Activated CD4-positive, alpha-beta T cell treated with anti-CD3 and anti-CD28 coated beads for 36 hours (primary cell): ENCODE data around the gene RBBP8. TPM values are rescaled to one million over a fixed set of nuclear protein-coding genes. Genes with fewer than 3 reads are reported as not detected.
A peak's percentile ranks its signal among the peaks of the same experiment; 100 is the strongest.

Experiments used
- ATAC-seq: fragments of 200-7000 bp; cut with Tn5 transposase; one replicate; pipeline ENCODE4 v1.10.0; 2021; ENCODE audit warnings: mild to moderate bottlenecking, moderate library complexity
- CTCF ChIA-PET: fragments of 350-600 bp; sonication (Branson Sonifier 250); formaldehyde crosslinking; loops from one replicate; lab custom pipeline; 2021; ENCODE audit warnings: antibody characterized with exemption; lab: Charles Lee
- POLR2A ChIA-PET: fragments of 350-600 bp; sonication (Branson Sonifier 250); formaldehyde crosslinking; loops from one replicate; lab custom pipeline; 2021; ENCODE audit warnings: antibody characterized with exemption, inconsistent platforms; lab: Charles Lee
- DNase-seq: peaks from one replicate; pipeline ENCODE4 v3.0.0-alpha.2; 2020
- H3K27ac Mint-ChIP-seq: one replicate; pipeline ENCODE4 v1.8.0; 2021; ENCODE audit warnings: mixed read lengths
- H3K27me3 Mint-ChIP-seq: one replicate; pipeline ENCODE4 v1.8.0; 2021; ENCODE audit warnings: mixed read lengths
- H3K36me3 Mint-ChIP-seq: one replicate; pipeline ENCODE4 v1.8.0; 2021; ENCODE audit warnings: low read depth, mixed read lengths
- H3K4me1 Mint-ChIP-seq: one replicate; pipeline ENCODE4 v1.8.0; 2021; ENCODE audit warnings: mixed read lengths
- H3K4me3 Mint-ChIP-seq: one replicate; pipeline ENCODE4 v1.8.0; 2021; ENCODE audit warnings: mild to moderate bottlenecking, moderate library complexity, mixed read lengths
- H3K9me3 Mint-ChIP-seq: one replicate; pipeline ENCODE4 v1.8.0; 2021; ENCODE audit warnings: low read depth, mixed read lengths
- intact Hi-C, 2 experiments: fragments of 100-400 bp; cut with DNase I in 1 of 2; cut with micrococcal nuclease in 1 of 2; formaldehyde crosslinking; loops; one replicate each; pipeline versions ENCODE4 v1.14.2 to v1.15.1; 2022 to 2024; cut with DNase I, micrococcal nuclease
- total RNA-seq, 2 experiments: library from RNA; stranded (reverse); gene quantifications; one replicate each; pipeline ENCODE4 v1.2.3, GENCODE V29; 2021

Gene RBBP8
- total RNA-seq, 2 experiments from 2014 or later: 74.3 to 101 TPM

DNA sequence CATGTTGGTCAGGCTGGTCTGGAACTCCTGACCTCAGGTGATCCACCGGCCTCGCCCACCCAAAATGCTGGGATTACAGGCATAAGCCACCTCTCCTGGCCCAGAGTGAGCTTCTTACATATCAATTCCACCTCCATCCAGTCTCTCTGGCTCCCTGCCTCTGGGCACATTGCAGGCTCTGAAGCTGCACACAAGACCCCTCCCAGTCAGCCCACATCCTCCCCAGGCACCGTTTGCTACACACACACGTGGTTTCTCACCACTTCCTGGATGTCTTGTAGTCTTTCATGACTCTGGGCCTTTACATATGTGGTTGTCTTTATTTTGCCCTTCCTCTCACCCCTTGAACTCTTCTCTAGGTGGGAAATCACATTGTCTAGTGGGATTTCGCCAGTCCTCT, 138.2 kb downstream of the RBBP8 start:
- Mint-ChIP-seq H3K4me3 (peak overlapping the region; percentile 34), H3K9me3 (peaks cover 12% of the 10 kb centered on the region), H3K36me3 (peaks cover 6% of the 10 kb centered on the region), H3K27me3 (no peaks in the 10 kb centered on the region), H3K4me1 (peaks cover 55% of the 10 kb centered on the region), H3K27ac (peak overlapping the region; percentile 86)
- ChIA-PET POLR2A (interaction anchor here (0.5 kb wide), 1 partner anchor 387 kb away, joined by 3 read pairs; no protein-coding TSS in a partner anchor), CTCF (interaction anchor here (0.7 to 1.2 kb wide), 2 partner anchors 93 to 532 kb away, joined by 3 read pairs; no protein-coding TSS in a partner anchor)
- intact Hi-C loops: loop anchor here in 1 of 2 experiments (1.0 to 2.0 kb wide), 2 partner anchors 138 to 160 kb away; partner anchors contain the start of gene RBBP8
- peak; percentile 84 for DNase-seq
- peak; percentile 96 for ATAC-seq

DNA sequence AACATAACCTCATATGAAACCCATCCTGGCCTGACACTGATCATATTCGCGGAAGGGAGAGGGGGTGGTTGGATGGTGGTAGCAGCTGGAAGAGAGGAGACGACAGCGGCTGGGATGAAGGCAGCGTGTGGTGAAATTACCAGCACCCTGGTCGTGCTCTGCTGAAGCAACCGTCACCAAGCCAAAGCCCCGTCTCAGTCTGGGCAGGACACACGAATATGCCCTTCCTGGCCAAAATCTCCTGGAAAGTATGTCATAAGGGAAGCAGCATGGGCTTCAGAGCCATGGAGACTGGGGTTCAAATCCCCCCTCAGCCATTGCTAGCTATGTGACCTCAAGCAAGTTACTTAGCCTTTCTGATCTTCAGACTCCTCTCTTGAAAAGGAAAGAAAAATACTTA, 139.0 kb downstream of the RBBP8 start:
- CTCF ChIA-PET: interaction anchor here (0.6 to 1.2 kb wide), 2 partner anchors 94 to 103 kb away, joined by 3 read pairs; no protein-coding TSS in a partner anchor
- Mint-ChIP-seq H3K27me3 (no peaks in the 10 kb centered on the region), H3K4me1 (peaks cover 55% of the 10 kb centered on the region), H3K4me3 (no peak overlapping the region), H3K27ac (peak overlapping the region; percentile 86), H3K9me3 (peaks cover 12% of the 10 kb centered on the region), H3K36me3 (peaks cover 6% of the 10 kb centered on the region)
- POLR2A ChIA-PET: no interaction called here
- intact Hi-C loops: no loop called here
- ATAC-seq: no peak
- DNase-seq: no peak

DNA sequence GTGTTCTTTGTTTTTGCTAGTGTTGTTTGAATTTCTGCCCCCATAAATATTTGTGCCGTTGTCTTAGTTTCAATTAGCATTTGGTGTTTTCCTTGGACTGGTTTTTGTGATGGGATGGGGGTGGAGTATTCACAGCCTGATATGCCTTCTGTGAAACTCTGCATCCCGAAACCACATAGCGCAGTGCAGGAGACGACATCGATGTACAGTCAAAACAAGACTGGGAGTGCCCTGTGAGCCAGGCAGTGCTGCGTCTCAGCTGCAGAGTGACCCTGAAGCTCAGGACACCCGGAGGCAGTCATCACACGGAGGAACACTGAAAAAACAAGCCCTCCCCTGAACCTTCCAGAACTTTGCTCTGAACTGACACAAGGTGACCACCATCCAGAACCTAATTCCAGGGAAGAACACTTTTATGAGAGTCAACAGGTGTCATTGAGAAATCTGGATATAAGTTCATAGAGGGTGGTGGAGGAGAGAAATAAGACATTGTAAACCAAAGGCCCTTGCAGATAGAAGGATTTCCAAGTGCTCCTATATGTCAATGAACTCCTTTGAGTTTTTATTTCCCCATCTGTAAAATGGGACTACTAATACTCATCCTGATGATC, 141.0 kb downstream of the RBBP8 start:
- intact Hi-C loops: no loop called here
- POLR2A ChIA-PET: no interaction called here
- no peak overlapping the region for H3K4me3 Mint-ChIP-seq

More for the DNA sequence above, 141.0 kb downstream of the RBBP8 start:
- DNase-seq (no peak), ATAC-seq (no peak)
- Mint-ChIP-seq H3K9me3 (peaks cover 9% of the 10 kb centered on the region), H3K27ac (no peak overlapping the region), H3K4me1 (peaks cover 55% of the 10 kb centered on the region), H3K36me3 (peaks cover 6% of the 10 kb centered on the region), H3K27me3 (no peaks in the 10 kb centered on the region)
- CTCF ChIA-PET: no interaction called here

Other genes with a start within 250 kb of the RBBP8 start
- 1 to 10 TPM; 3.7 to 3.8 TPM for gene CABLES1, start 202.2 kb downstream of the RBBP8 start, total RNA-seq